SK-N-SH treated with all-trans-retinoic acid at 6 μM for 48 hours (cell line): ENCODE results near the gene RNF19B.

ENCODE experiments used
- ATAC-seq: fragments of 200-7000 bp; cut with Tn5 transposase; 3 replicates; pipeline ENCODE4 v1.9.1; 2020; ENCODE audit warnings: mild to moderate bottlenecking, moderate library complexity
- ARNTL ChIP-seq: fragments of 450-650 bp; formaldehyde crosslinking; IDR thresholded peaks from 2 replicates; pipeline ENCODE4 v1.5.0; 2020; ENCODE audit warnings: low read depth, mild to moderate bottlenecking, moderate library complexity, borderline replicate concordance
- BACH2 ChIP-seq: fragments of 250-450 bp; sonication (Bioruptor Pico); IDR thresholded peaks from 2 replicates; pipeline ENCODE4 v1.9.0; 2021; ENCODE audit warnings: mild to moderate bottlenecking, borderline replicate concordance
- CREB5 ChIP-seq: fragments of 250-450 bp; sonication (Bioruptor Pico); IDR thresholded peaks from 2 replicates; pipeline ENCODE4 v1.5.1; 2020; ENCODE audit warnings: low read depth, mild to moderate bottlenecking, moderate library complexity
- CSDC2 ChIP-seq: fragments of 250-450 bp; sonication (Bioruptor Pico); IDR thresholded peaks from 2 replicates; pipeline ENCODE4 v1.5.0; 2020; ENCODE audit warnings: mild to moderate bottlenecking, moderate library complexity
- ESRRG ChIP-seq: fragments of 250-450 bp; sonication (Bioruptor Pico); IDR thresholded peaks from 2 replicates; pipeline ENCODE4 v1.6.1; 2021; ENCODE audit warnings: mild to moderate bottlenecking
- GLIS3 ChIP-seq: fragments of 250-450 bp; sonication (Bioruptor Pico); IDR thresholded peaks from 2 replicates; pipeline ENCODE4 v1.5.0; 2020; ENCODE audit warnings: mild to moderate bottlenecking, moderate library complexity
- OSR1 ChIP-seq: fragments of 250-450 bp; sonication (Bioruptor Pico); IDR thresholded peaks from 2 replicates; pipeline ENCODE4 v1.8.0; 2022; ENCODE audit warnings: moderate library complexity, mild to moderate bottlenecking, inconsistent platforms
- PATZ1 ChIP-seq: fragments of 250-450 bp; sonication (Bioruptor Pico); IDR thresholded peaks from 2 replicates; pipeline ENCODE4 v1.8.0; 2020; ENCODE audit warnings: mild to moderate bottlenecking, moderate library complexity, borderline replicate concordance
- POU6F1 ChIP-seq: fragments of 250-450 bp; sonication (Bioruptor Pico); IDR thresholded peaks from 2 replicates; pipeline ENCODE4 v1.8.0; 2021; ENCODE audit warnings: low read depth, mild to moderate bottlenecking, moderate library complexity, borderline replicate concordance
- PPARA ChIP-seq: fragments of 250-450 bp; sonication (Bioruptor Pico); IDR thresholded peaks from 2 replicates; pipeline ENCODE4 v1.5.0; 2020; ENCODE audit warnings: mild to moderate bottlenecking, borderline replicate concordance
- SNAI2 ChIP-seq: fragments of 250-450 bp; sonication (Bioruptor Pico); IDR thresholded peaks from 2 replicates; pipeline ENCODE4 v1.5.0; 2020; ENCODE audit warnings: mild to moderate bottlenecking, moderate library complexity
- TCF4 ChIP-seq: fragments of 250-450 bp; sonication (Bioruptor Pico); IDR thresholded peaks from 2 replicates; pipeline ENCODE4 v1.8.0; 2021; ENCODE audit warnings: mild to moderate bottlenecking, moderate library complexity, borderline replicate concordance
- TSHZ2 ChIP-seq: fragments of 250-450 bp; sonication (Bioruptor Pico); IDR thresholded peaks from 2 replicates; pipeline ENCODE4 v1.5.0; 2020; ENCODE audit warnings: mild to moderate bottlenecking, moderate library complexity
- ZC3H10 ChIP-seq: fragments of 250-450 bp; sonication (Bioruptor Pico); IDR thresholded peaks from 2 replicates; pipeline ENCODE4 v1.5.1; 2021; ENCODE audit warnings: mild to moderate bottlenecking, moderate library complexity
- ZFP3 ChIP-seq: fragments of 250-450 bp; sonication (Bioruptor Pico); IDR thresholded peaks from 2 replicates; pipeline ENCODE4 v1.5.0; 2020; ENCODE audit warnings: mild to moderate bottlenecking, moderate library complexity
- ZFP30 ChIP-seq: fragments of 450-650 bp; formaldehyde crosslinking; IDR thresholded peaks from 2 replicates; pipeline ENCODE4 v1.5.0; 2022; ENCODE audit warnings: mild to moderate bottlenecking, moderate library complexity
- ZNF565 ChIP-seq: fragments of 450-650 bp; formaldehyde crosslinking; conservative IDR thresholded peaks from 2 replicates; pipeline ENCODE4 v1.5.0; 2020; ENCODE audit warnings: low read depth, mild to moderate bottlenecking, moderate library complexity
- ZNF8 ChIP-seq: fragments of 450-650 bp; formaldehyde crosslinking; IDR thresholded peaks from 2 replicates; pipeline ENCODE4 v1.5.0; 2020; ENCODE audit warnings: mild to moderate bottlenecking, moderate library complexity

Gene RNF19B

GRCh38 chr1:32927441-32927840 lies 37.2 kb downstream of the RNF19B start:
- no peak for TF ChIP-seq ZNF8
- TF ChIP-seq ZFP3 (CRISPR knock-in tag): no peak
- no peak for TF ChIP-seq PATZ1 (CRISPR knock-in tag)
- TF ChIP-seq ZFP30 (CRISPR knock-in tag): no peak
- TF ChIP-seq GLIS3 (CRISPR knock-in tag): no peak
- TF ChIP-seq TSHZ2 (CRISPR knock-in tag): no peak
- no peak for TF ChIP-seq TCF4
- no peak for TF ChIP-seq CSDC2 (CRISPR knock-in tag)
- TF ChIP-seq POU6F1: no peak
- TF ChIP-seq PPARA: no peak
- no peak for TF ChIP-seq CREB5
- no peak for ATAC-seq

GRCh38 chr1:32926562-32926961 lies 38.0 kb downstream of the RNF19B start:
- ATAC-seq: no peak
- TF ChIP-seq ZFP3 (CRISPR knock-in tag) (no peak), PPARA (no peak), TCF4 (no peak), OSR1 (CRISPR knock-in tag) (no peak), SNAI2 (no peak), CSDC2 (CRISPR knock-in tag) (no peak)

- TF ChIP-seq POU6F1 (no peak), ZFP30 (CRISPR knock-in tag) (no peak), ARNTL (CRISPR knock-in tag) (no peak), ZNF565 (CRISPR knock-in tag) (no peak), CREB5 (no peak), ESRRG (no peak), BACH2 (no peak), TSHZ2 (CRISPR knock-in tag) (no peak), ZC3H10 (CRISPR knock-in tag) (no peak)
- no peak for ATAC-seq
Measured at GRCh38 chr1:32925403-32926162, 39.0 kb downstream of the RNF19B start.
